CD4-positive, alpha-beta T cell treated with Interleukin-6 at 100 ng/mL for 8 hours (primary cell): ENCODE results near the gene ZBTB48.

Source experiments
- DNase-seq: peaks from one replicate; pipeline ENCODE4 v3.0.0-alpha.2; 2020; ENCODE audit warnings: mixed read lengths, low spot score

The ZBTB48 gene

GRCh38 chr1:6612641-6613360, 33.0 kb downstream of the ZBTB48 start:
- DNase-seq = no peak

- DNase-seq = peak; percentile 99
Observed at GRCh38 chr1:6613361-6614018, 33.7 kb downstream of the ZBTB48 start, which contains the start of gene PHF13. Gene PHF13 (plus strand): TSS chr1:6613731. CDS start chr1:6614067, 336 bp downstream.

- DNase-seq = peak; percentile 37
Observed at GRCh38 chr1:6614019-6614928, 34.5 kb downstream of the ZBTB48 start.

- DNase-seq = no peak
Observed at GRCh38 chr1:6614929-6615785, 35.4 kb downstream of the ZBTB48 start.

- no peak for DNase-seq
Observed at GRCh38 chr1:6619045-6619444, 39.3 kb downstream of the ZBTB48 start.

GRCh38 chr1:6621429-6622391, 41.9 kb downstream of the ZBTB48 start:
- no peak for DNase-seq

- no peak for DNase-seq
Observed at GRCh38 chr1:6622396-6623152, 42.8 kb downstream of the ZBTB48 start.

GRCh38 chr1:6623269-6623965, 43.6 kb downstream of the ZBTB48 start:
- DNase-seq = no peak

- peak; percentile 87 for DNase-seq
Observed at GRCh38 chr1:6624710-6625583, 45.2 kb downstream of the ZBTB48 start, which contains the start of gene THAP3. Gene THAP3 (plus strand): TSS chr1:6624868. CDS start chr1:6625219, 351 bp downstream.

- no peak for DNase-seq
Observed at GRCh38 chr1:6625584-6626149, 45.9 kb downstream of the ZBTB48 start.

GRCh38 chr1:6627031-6627430, 47.2 kb downstream of the ZBTB48 start:
- no peak for DNase-seq

GRCh38 chr1:6627841-6628545, 48.2 kb downstream of the ZBTB48 start:
- DNase-seq = no peak

- no peak for DNase-seq
Observed at GRCh38 chr1:6628971-6629479, 49.2 kb downstream of the ZBTB48 start.

- no peak for DNase-seq
Observed at GRCh38 chr1:6630027-6630426, 50.2 kb downstream of the ZBTB48 start.

- DNase-seq = no peak
Observed at GRCh38 chr1:6631058-6631457, 51.3 kb downstream of the ZBTB48 start.
